Cardiac atrium fibroblast (primary cell): Measurements from ENCODE around the gene DSG4. TPM values are rescaled to one million over a fixed set of nuclear protein-coding genes. Genes with fewer than 3 reads are reported as not detected.

Experiments
- total RNA-seq: library from RNA; depleted of rRNA; stranded (reverse); fragments of >200 nt; gene quantifications from 2 replicates; pipeline ENCODE4 v1.2.3, GENCODE V29; 2015

The DSG4 gene
- not detected in 2 replicates for total RNA-seq

GRCh38 chr18:31376477-31376876 lies at the start of gene DSG4:
DSG4 (plus strand) TSS chr18:31376777; CDS start chr18:31376912, 135 bp downstream.

DNA sequence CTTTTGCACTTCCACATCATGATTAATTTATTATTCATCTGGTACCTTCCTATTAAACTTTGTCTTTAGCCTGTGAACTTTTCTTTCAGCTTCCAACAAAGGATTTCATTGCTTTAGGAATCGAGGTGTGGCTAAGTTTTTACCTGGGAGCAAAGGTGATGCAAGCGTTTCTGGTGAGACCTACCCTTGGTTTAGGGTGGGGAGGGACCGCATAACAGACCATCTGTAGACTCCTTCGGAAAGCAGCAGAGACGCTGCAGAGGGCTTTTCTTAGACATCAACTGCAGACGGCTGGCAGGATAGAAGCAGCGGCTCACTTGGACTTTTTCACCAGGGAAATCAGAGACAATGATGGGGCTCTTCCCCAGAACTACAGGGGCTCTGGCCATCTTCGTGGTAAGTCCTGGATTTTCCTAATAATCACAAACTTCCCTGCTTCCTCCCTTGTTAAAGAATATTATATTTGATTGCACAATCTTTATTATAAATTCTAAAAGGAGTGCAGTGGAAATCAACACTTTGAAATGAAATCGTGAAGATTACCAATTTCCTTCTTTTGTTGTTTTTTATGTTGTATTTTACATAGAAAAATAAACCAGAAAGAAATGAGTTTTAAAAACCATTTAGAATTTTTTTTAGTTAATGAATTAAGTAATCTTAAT lies 71.1 kb downstream of the DSG4 start, which contains the start of gene DSG3:
Gene DSG3, plus strand, starts transcription at position 212 of the 662 bp plus-strand sequence. Its CDS starts 137 bp downstream, at position 349.

Other genes starting within 250 kb of the DSG4 start
- gene DSC1, start 213.9 kb upstream of the DSG4 start, total RNA-seq, result not detected in 2 replicates
- not detected in 2 replicates for gene DSG1, start 58.6 kb upstream of the DSG4 start, total RNA-seq
- not detected in 2 replicates for gene DSG3, start 71.0 kb downstream of the DSG4 start, total RNA-seq
- 1.6 and 2.2 TPM in 2 replicates for gene DSG2, start 121.4 kb downstream of the DSG4 start, total RNA-seq
- not detected in 2 replicates for gene TTR, start 215.1 kb downstream of the DSG4 start, total RNA-seq